Astrocyte (in vitro differentiated cells and primary cell): Measurements from ENCODE around the gene NSFL1C.

Source experiments
- EZH2 ChIP-seq: IDR thresholded peaks from 2 replicates; pipeline ENCODE4 v1.6.1; 2012; ENCODE audit warnings: mild to moderate bottlenecking, low read length, inconsistent platforms; ENCODE audit not compliant: insufficient read depth
- TF ChIP-seq, protein P1 (sequence below): IDR thresholded peaks from 2 replicates; pipeline ENCODE4 v1.5.1; 2011; ENCODE audit warnings: low read depth, mild to moderate bottlenecking, inconsistent platforms, low read length, moderate library complexity; ENCODE audit not compliant: insufficient read depth

GRCh38 chr20:1494436-1494835 is 27.8 kb upstream of the NSFL1C start:
- TF ChIP-seq, protein P1, sequence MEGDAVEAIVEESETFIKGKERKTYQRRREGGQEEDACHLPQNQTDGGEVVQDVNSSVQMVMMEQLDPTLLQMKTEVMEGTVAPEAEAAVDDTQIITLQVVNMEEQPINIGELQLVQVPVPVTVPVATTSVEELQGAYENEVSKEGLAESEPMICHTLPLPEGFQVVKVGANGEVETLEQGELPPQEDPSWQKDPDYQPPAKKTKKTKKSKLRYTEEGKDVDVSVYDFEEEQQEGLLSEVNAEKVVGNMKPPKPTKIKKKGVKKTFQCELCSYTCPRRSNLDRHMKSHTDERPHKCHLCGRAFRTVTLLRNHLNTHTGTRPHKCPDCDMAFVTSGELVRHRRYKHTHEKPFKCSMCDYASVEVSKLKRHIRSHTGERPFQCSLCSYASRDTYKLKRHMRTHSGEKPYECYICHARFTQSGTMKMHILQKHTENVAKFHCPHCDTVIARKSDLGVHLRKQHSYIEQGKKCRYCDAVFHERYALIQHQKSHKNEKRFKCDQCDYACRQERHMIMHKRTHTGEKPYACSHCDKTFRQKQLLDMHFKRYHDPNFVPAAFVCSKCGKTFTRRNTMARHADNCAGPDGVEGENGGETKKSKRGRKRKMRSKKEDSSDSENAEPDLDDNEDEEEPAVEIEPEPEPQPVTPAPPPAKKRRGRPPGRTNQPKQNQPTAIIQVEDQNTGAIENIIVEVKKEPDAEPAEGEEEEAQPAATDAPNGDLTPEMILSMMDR: no peak
- no peak for TF ChIP-seq EZH2
